Measurements from ENCODE around the gene GAK. TPM values are rescaled to one million over a fixed set of nuclear protein-coding genes. Genes with fewer than 3 reads are reported as not detected.

GAK gene
- polyA plus RNA-seq, 1 donor from 2014 or later = 58.8 TPM

GRCh38 chr4:845233-845835, 86.8 kb downstream of the GAK start:
- H3K27ac ChIP-seq (ENCODE audit: low read length) = no peak overlapping the region

GRCh38 chr4:844752-845232, 87.3 kb downstream of the GAK start:
- no peak for TF ChIP-seq SMC3 (conservative IDR thresholded peaks at IDR 0.05; ENCODE audit: poor library complexity)
- TF ChIP-seq CTCF (IDR thresholded peaks at IDR 0.05; ENCODE audit: poor library complexity, severe bottlenecking) = no peak
- TF ChIP-seq TAF1 (IDR thresholded peaks at IDR 0.05; ENCODE audit: low read depth) = no peak
- Histone ChIP-seq H3K79me2 (replicated peaks; ENCODE audit: insufficient read depth, low read length) (no peaks in the 10 kb centered on the region), H2AFZ (ENCODE audit: low read depth, low read length) (no peak overlapping the region), H3K27me3 (ENCODE audit: insufficient read depth, low read depth, low read length) (no peaks in the 10 kb centered on the region), H3K4me2 (ENCODE audit: low read length) (no peak overlapping the region), H3K9ac (ENCODE audit: low read length) (no peak overlapping the region), H3F3A (ENCODE audit: insufficient read depth, low read length, poor library complexity, severe bottlenecking) (no peaks in the 10 kb centered on the region), H3K27ac (ENCODE audit: low read length) (no peak overlapping the region), H4K20me1 (ENCODE audit: insufficient read depth) (no peaks in the 10 kb centered on the region), H3K4me3 (ENCODE audit: low read length) (no peak overlapping the region), H3K36me3 (ENCODE audit: insufficient read depth, low read length) (no peaks in the 10 kb centered on the region), H3K9me3 (ENCODE audit: low read length) (no peaks in the 10 kb centered on the region), H3K9me2 (ENCODE audit: insufficient read depth, low read length) (no peaks in the 10 kb centered on the region)

More at GRCh38 chr4:845233-845835, 86.8 kb downstream of the GAK start:
- no peak overlapping the region for H2AFZ ChIP-seq (ENCODE audit: low read depth, low read length)
- no peak overlapping the region for H3K9ac ChIP-seq (ENCODE audit: low read length)
- TF ChIP-seq EZH2 (IDR thresholded peaks at IDR 0.05; ENCODE audit: borderline replicate concordance, insufficient read depth, low read length, poor library complexity, severe bottlenecking) (no peak), RAD21 (conservative IDR thresholded peaks at IDR 0.05) (no peak), POLR2AphosphoS5 (IDR thresholded peaks at IDR 0.05) (no peak), MXI1 (conservative IDR thresholded peaks at IDR 0.05; ENCODE audit: poor library complexity, severe bottlenecking) (no peak), REST (IDR thresholded peaks at IDR 0.05; ENCODE audit: borderline replicate concordance) (no peak), CTCF (IDR thresholded peaks at IDR 0.05; ENCODE audit: poor library complexity, severe bottlenecking) (no peak), EP300 (conservative IDR thresholded peaks at IDR 0.05; ENCODE audit: poor library complexity, severe bottlenecking) (no peak), SMC3 (conservative IDR thresholded peaks at IDR 0.05; ENCODE audit: poor library complexity) (no peak), TAF1 (IDR thresholded peaks at IDR 0.05; ENCODE audit: low read depth) (no peak)
- H3K79me2 ChIP-seq (replicated peaks; ENCODE audit: insufficient read depth, low read length) = no peaks in the 10 kb centered on the region
- H3F3A ChIP-seq (ENCODE audit: insufficient read depth, low read length, poor library complexity, severe bottlenecking) = no peaks in the 10 kb centered on the region
- H3K4me3 ChIP-seq (ENCODE audit: low read length) = no peak overlapping the region
- H4K20me1 ChIP-seq (ENCODE audit: insufficient read depth) = no peaks in the 10 kb centered on the region
- H3K36me3 ChIP-seq (ENCODE audit: insufficient read depth, low read length) = no peaks in the 10 kb centered on the region
- H3K9me3 ChIP-seq (ENCODE audit: low read length) = no peaks in the 10 kb centered on the region
- no peaks in the 10 kb centered on the region for H3K9me2 ChIP-seq (ENCODE audit: insufficient read depth, low read length)
- no peaks in the 10 kb centered on the region for H3K27me3 ChIP-seq (ENCODE audit: insufficient read depth, low read depth, low read length)
- H3K4me2 ChIP-seq (ENCODE audit: low read length) = no peak overlapping the region
